GM19324 (cell line): ENCODE measurements around the gene PPME1.

ENCODE experiments used
- ATAC-seq: cut with Tn5 transposase; IDR thresholded peaks from one replicate; pipeline ENCODE4 v1.9.1; 2021; ENCODE audit warnings: mild to moderate bottlenecking, moderate library complexity; ENCODE audit not compliant: unreplicated experiment, low FRiP score

Gene PPME1

DNA sequence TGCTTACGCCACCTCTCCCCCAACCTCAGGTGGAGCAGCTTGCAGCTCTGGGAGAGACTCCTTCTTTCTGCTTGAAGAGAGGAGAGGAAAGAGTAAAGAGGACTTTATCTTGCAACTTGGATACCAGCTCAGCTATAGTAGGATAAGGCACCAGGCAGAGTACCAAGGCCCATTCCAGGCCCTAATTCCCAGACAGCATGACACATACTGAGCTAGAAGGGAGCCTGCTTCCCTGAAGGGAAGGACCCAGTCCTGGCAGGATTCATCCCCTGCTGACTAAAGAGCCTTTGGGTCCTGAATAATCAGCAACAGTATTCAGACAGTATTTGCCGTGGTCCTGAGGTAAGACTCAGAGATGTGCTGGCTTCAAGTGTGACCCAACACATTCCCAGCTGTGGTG lies 41.4 kb downstream of the PPME1 start:
- ATAC-seq = no peak

DNA sequence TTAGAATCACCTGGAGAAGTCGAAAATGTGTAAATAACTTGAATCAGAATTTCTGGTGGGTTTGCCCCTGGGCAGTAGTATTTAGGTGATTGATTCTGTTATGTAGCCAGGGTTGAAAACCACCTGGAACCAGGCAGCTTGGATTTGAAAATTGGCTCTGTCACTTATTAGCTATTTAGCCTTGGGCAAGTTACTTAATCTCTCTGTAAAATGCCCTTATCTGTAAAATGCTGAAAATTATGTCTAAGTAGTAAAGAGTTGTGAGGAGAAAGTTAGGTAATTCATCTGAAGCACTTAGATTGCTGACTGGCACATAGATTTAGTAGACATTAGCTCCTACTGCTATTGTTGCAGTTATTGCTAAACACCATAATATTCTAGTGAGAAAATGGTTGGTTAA lies 49.3 kb downstream of the PPME1 start:
- no peak for ATAC-seq

DNA sequence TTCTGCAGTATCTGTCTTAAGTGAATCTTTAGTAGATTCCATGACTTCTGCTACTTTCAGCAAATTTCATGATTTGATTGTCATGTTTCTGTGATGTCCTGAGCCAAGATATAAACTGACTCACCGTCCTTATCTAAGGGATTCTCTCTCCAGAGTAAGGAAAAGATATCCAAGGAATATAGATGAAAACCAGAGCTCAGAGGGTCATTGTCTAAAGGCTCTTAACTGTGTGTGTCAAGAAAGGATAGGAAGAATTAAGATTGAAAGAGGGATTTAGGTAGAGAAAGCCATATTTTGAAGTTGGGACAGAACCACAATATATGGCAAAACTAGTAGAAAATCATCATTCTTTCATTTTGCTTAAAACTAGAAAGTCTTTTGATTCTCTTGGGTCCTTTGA lies 50.7 kb downstream of the PPME1 start:
- ATAC-seq = no peak

DNA sequence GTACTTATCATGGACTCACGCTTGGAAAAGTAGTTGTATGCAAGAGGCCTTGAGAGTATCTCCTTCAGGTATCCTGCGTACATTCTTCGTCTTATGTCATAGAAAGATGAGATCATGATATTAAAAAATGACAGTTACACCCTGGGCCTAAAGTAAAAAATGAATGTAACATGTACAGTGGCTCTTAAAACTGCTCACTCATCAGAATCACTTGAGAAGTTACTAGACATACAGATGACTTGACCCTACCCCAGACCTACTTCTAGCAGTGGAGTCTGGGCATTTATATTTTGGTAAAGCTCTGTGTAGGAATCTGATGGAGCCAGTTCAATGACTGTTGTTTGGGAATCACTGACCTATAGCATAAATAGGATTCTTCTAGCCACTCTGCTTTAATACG lies 54.5 kb downstream of the PPME1 start:
- no peak for ATAC-seq

DNA sequence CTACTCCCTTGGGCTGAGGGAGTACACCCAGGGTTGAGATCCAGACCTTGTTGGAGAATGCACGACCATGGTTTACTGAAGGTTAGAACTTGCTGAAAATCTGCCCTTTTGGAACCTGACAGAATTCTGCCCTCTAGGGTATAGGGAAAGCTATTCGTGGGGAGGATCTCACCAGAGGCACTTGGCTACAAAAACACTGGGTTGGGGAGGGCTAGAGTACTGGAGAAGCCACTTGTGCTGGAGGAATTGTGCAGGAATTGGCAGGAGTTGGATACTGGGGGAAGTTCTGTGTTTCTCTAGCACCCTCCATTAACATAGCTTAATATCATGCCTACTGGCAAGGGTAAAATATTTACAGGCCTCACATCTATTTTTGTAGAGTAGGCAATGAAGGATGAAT lies 55.8 kb downstream of the PPME1 start:
- no peak for ATAC-seq

DNA sequence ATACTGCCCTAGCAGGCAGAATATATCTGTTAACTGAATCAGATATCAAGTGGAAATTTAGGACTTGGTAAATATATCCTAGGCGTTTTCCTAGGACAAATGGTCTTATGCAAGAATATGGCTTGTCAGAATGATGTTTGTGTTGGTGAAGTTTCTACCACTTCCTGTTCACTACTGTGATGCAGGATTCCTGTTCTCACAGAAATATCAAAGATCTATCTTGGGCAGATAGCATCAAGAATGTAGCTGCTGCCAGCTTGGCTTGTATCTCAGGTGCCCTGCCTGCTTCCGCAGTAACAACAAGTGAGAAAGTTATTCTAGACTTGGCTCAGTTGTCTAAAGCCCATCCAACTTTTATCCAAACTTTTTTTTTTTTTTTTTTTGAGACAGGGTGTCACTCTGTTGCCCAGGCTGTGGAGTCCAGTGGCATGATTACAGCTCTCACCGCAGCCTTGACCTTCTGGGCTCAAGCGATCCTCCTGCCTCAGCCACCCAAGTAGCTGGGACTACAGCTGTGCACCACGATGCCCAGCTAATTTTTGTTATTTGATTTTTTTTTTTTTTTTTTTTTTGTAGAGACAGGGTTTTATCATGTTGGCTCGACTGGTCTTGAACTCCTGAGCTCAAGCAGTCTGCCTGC lies 61.3 kb downstream of the PPME1 start:
- no peak for ATAC-seq

DNA sequence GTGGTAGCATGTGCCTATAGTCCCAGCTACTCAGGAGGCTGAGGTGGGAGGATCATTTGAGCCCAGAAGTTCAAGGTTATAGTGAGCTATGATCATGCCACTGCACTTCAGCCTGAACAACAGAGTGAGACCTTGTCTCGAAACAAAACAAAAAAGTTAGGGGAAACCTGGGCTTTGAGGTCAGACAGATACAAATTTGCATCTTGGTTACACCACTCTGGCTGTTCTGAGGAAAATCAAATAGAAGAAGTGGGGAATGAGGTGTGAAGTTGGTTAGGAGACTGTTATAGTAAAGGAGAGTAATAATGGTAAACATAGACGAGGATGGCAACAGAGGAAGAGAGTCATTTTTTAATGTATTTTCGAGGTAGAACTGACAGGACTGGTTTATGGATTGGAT lies 62.6 kb downstream of the PPME1 start:
- ATAC-seq = no peak

DNA sequence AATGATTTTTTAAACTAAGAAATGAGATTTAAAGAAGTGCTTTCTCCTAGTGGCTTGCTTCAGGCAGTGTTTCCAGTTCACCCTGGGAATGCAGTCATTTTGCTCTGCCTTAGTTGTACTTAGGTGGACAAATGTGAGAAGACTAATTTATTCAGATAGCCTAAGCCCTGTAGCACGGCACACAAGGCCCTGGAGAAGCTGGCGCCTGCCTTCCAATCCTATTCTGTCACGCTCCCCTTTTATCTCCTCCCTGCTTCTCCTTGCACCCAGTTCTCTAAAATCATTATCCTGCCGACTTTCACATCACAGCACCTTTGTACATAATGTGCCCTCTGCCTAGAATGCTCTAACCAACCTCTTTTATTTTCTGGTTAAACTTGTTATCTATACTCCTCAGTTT lies 64.0 kb downstream of the PPME1 start:
- ATAC-seq = no peak

DNA sequence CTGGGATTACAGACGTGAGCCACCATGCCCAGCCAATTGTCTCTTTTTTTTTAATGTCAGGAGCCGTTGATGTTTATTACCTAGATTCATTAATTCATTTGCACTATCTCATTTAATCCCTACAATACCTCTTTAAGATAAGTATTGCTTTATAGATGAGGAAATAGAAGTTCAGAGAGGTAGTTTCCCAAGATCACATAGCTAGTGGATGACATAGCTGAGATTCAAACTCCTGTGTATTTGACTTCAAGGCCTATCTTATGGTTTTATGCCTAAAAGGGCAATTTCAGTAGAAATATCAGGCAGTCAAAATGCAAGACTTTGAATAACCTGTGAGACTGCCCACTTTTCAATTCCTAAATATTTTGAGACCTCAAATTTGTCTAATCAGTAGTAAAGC lies 66.5 kb downstream of the PPME1 start:
- no peak for ATAC-seq

DNA sequence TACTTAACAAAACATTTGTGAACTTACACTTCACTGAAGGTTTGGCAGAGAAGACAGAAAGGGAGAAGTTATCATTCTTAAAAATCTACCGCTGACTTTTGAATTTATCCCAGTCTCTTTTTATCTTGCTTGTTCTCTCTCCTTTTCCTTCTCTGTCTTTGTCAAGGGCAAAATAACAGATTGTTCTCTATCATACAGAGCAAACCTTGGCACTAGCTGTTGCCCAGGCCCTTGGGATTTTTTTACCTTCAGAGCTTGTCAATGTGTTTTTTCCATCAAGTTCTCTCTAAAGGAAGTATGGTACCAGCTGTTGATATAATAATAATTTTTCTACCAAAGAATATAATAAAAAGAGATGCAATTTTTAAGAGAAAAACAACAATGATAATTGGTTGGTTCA lies 67.2 kb downstream of the PPME1 start:
- no peak for ATAC-seq

DNA sequence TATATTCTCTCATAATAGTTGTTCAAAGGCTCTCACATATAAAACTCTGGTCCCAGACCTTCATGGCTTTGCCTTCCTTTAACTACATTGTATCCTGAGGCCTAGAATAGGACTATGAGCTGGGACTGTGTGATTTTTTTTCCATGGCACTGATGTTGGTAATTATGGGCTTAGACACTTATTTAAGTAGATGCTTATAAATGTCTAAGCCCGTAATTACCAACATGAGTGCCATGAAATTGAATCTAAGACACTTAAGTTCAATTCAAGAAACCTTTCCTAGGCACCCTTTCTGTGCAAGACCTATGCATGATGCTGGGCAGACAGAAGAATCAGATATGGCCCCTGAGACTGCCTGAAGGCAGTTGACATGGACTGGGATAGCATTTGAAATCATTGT lies 77.4 kb downstream of the PPME1 start:
- ATAC-seq = no peak

DNA sequence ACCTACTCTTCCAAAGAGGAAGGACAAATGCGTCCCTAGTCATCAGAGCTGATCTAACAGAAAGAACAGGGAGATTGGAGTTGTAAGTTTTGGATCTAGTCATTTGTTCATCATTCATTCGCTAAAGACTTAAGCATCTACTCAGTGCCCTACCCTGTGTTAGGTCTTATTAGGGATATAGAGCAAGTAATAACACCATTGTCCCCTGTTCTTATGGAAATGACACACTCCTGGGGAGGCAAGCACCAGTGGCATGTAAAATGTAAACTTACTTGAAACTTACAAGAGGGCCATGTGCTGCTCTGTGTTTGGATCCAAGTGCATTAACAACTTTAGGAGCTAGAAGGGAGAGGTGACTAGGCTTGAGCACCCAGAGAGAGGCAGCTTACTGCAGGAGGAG lies 78.4 kb downstream of the PPME1 start:
- ATAC-seq = no peak

DNA sequence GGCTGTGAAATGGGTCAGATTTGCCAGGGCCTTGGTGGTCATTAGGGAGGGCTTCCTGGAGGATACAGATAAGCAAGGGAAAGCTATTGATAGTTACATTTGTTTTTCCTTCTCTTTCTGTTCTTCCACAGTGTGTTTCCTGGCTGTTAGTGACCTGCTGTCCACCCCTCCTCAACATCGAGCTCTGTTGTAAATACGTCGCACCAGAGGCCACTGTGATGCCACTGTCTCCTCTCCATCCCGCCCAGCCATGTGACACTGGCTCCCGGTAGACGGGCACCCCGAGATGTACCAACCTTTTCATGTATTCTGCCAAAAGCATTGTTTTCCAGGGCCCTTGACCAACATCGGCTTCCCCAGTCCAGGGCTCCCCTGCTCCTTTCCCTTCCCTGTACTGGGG lies 82.3 kb downstream of the PPME1 start:
- no peak for ATAC-seq

DNA sequence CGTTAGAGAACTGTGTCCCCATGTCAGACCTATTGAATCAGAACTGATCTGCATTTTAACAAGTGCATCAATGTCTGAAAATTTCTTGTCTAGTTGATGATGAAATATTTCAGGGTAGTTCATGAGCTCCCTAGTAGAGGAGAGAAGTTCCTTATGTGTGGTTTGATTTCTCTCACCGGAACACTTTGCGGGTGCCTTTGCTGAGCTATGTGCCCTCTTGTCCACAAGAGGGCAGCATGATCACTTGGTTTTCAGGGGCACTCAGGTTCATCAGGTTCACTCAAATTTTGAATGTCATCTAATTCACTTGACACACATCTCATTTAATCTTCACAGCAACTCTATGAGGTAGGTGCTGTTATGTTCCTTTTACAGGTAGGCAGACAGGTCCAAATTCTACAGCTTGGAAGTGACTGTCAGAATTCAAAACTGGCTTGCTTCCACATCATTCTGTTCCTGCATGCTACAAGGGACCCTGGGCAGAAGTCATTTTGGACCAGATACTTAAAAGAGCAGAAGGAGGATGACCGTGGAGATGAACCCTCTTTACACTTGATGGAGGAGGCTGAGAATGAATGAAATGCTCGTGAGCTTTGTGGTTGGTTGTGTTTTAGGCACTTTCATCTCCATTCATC lies 84.8 kb downstream of the PPME1 start:
- no peak for ATAC-seq

DNA sequence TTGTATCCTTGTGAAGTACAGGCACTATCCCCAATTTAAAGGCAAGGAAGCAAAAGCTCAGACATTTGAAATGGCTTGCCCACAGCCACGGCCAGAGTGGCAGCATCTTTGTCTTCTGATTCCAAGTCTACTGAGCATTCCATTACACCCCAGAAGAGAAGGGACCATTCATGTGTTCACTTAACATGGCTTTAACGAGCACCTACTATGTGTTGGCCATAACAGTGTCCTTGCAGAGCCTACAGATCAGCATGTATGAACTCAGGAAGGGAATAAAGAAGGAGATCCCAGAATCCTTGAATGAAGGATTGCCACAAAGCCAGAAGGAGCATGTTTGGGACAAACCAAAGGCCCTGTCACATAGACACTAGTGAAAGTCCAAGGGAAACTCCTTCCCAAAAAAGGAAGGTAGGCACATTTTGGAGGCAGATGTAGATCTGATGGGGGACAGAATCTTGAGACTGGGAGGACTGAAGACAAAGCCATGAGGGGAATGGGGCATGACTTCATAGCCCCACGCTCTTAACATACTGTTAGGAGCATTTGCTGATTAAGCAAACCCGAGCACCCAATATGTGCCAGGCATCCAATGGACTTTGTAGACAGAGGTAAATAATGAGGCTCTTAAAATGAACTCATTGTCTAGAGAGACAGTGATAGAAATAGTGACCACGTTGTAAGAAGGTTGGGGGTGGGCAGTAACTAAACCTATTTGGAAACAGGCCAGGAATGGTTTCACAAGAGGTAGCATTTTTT lies 85.5 kb downstream of the PPME1 start:
- no peak for ATAC-seq

DNA sequence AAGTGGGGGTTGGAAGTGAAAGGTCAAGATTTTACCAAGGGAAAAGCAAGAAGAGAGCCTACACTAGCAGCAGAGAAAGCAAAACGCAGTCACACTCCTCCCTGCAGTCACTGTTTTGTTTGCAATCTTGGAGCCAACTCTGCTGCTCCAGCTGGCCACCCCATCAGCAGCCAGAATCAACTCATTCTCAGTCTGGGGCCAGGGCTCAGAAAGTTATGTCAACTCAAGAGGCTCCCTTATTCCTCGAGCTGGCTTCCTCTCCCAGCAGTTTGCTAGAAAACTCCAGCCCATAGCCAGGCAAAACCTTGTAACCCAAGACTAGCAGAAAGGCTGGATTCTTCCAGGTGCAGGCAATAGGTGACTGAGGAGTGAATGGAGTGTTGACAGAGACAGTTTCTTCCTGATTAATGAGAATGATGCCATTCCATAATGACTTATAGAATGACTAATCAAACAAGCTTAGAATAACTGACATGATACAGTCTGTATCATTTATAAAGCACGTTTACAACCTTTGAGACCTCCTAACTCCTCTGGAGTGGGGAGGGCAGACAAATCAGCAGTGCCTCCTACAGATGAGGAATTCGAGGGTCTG lies 87.0 kb downstream of the PPME1 start:
- ATAC-seq = no peak

DNA sequence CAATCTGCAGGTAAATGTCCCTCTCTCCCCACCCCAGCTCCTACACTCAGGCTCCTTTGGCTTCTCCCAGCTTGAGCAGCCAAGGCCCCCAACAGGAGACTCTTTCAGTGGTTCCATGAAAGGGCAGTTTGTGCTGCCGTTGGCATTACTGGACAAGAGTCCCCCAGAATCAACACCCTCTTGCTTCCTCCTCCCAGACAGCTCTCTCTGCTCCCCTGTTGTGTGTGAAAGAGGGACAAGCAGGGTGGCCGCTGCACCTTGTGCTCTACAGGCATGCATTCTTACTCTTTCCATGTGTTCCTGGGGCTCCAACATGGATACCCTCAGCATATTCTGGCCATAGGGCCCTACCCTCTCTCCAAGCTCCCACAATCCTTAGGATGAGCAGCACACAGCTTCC lies 91.6 kb downstream of the PPME1 start:
- ATAC-seq = no peak

DNA sequence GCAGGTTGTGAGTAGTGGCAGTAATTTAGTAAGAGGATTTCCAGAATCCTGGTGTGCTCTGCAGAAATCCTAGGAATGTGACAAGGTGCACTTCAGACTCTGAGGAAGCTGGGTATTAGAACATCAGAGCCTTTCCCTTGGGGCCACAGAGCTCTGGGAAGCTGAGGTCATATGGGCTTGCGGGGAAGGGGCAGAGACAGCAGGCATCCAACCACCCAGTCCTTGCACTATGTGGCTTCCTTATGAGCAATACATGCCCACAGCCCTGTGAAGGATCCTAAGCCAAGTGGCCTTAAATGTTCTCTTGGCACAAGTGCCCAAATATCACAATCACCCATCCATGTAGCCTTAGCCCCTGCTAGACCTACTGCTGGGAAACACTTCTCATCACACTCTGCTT lies 94.2 kb downstream of the PPME1 start:
- ATAC-seq = no peak

DNA sequence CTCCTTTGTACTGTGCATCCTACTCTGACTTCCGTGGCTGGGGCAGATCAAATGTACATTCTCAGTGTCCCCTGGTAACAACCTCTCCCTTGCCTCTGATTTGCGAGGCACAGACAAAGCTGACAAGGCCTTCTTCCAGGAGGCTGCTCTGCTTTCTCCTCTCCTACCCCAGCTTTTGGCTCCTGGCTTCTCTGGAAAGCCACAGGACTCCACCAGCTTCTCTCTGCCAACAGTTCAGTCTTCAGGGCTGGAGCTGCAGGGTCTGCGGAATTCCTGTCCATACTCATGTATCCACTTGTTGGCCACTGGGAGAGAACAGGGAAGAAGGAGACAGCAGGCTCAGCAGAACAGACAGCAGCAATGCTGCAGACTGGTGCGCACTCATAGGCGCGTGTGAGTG lies 95.9 kb downstream of the PPME1 start:
- ATAC-seq = no peak

DNA sequence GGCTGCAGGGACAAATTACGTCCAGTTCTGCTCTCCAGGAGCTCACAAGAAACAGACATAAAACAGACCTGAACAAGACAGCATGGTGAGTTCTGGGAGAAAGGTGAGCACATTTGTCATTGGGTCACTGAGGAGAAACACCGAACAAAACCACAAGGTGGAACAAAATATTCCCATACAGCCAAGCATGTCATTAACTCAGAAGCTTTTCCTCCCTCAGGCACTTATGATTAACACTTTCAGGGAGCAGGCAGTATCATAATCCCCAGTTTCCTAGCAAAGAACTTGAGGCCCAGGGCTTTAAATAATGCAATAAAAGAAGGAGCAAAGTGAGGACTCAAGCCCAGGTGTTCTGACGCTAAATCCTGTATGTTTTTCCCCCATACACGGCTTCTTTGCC lies 97.4 kb downstream of the PPME1 start:
- no peak for ATAC-seq

DNA sequence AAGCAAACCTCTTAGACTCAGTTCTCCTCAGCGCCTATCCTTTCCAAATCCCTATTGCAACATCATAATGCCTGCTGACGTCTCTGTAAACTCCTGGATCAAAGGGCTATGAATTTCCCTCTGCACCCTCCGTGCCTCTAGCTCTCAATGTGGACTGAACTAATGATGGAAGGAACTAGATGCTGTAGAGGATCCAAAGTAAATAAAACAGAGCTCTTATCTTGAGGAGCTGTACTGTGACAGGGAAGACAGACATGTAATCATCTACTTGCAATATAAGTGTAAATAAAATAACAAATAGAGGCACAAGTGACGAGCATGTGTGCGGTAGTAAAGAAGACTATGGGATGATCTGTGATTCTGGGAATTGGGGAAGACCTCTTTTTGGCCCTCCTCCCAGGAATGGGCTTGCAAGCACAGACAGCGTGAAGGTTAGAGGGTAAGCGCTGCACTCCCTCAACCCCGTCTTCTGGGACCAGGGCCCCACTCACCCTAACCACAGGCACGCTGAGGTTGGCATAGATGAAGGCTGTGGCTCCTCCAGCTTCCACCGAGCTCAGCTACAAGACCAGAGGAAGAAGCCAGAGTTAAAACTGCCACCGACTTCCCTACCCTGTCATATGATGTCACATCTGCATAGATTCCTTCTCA lies 98.2 kb downstream of the PPME1 start:
- ATAC-seq = no peak
